ENCODE results near the gene DEFB129.
"Not testable (repeated sequence)": the region's sequence is repeated elsewhere in the genome, so short reads cannot be mapped to it uniquely, and the experiment has no call there.

DEFB129 gene

GRCh38 chr20:221258-221830 lies 5.7 kb upstream of the DEFB129 start:
- no peaks in the 10 kb centered on the region for H3K9me3 ChIP-seq (ENCODE audit: insufficient read depth, low read length)
- H3K4me2 ChIP-seq (ENCODE audit: low read depth, low read length, poor library complexity, severe bottlenecking), result no peak overlapping the region
- no peak overlapping the region for H3K27ac ChIP-seq (ENCODE audit: low read depth, low read length)
- no peaks in the 10 kb centered on the region for H3K79me2 ChIP-seq (ENCODE audit: insufficient read depth, low read length)
- no peak for TF ChIP-seq EZH2phosphoT487 (conservative IDR thresholded peaks at IDR 0.05; ENCODE audit: low read length)
- TF ChIP-seq CTCF (IDR thresholded peaks at IDR 0.05; ENCODE audit: insufficient read depth, low read length, poor library complexity, severe bottlenecking), result no peak
- no peak overlapping the region for H2AFZ ChIP-seq (ENCODE audit: low read depth, low read length, severe bottlenecking)
- 0 out of 2 replicates have a peak, but pooled peaks cover 2% of the 10 kb centered on the region for H4K20me1 ChIP-seq (ENCODE audit: low read depth, low read length)
- H3K9me2 ChIP-seq (replicated peaks; ENCODE audit: insufficient read depth, low read length), result no peaks in the 10 kb centered on the region
- no peak overlapping the region for H3K9ac ChIP-seq (ENCODE audit: low read length)
- no peaks in the 10 kb centered on the region for H3K36me3 ChIP-seq (ENCODE audit: low read length)
- H3K4me3 ChIP-seq (ENCODE audit: insufficient read depth, low read length, poor library complexity, severe bottlenecking), result no peak overlapping the region
- no peaks in the 10 kb centered on the region for H3K27me3 ChIP-seq (ENCODE audit: low read length)
- no peaks in the 10 kb centered on the region for H3F3A ChIP-seq (ENCODE audit: insufficient read depth)

- H4K20me1 ChIP-seq (ENCODE audit: low read depth, low read length); H3K9ac ChIP-seq (ENCODE audit: low read length); H3K79me2 ChIP-seq (ENCODE audit: insufficient read depth, low read length); H3K9me2 ChIP-seq (replicated peaks; ENCODE audit: insufficient read depth, low read length); H3K9me3 ChIP-seq (ENCODE audit: insufficient read depth, low read length); H3K27ac ChIP-seq (ENCODE audit: low read depth, low read length); H3K4me3 ChIP-seq (ENCODE audit: insufficient read depth, low read length, poor library complexity, severe bottlenecking); H3K4me2 ChIP-seq (ENCODE audit: low read depth, low read length, poor library complexity, severe bottlenecking); H3K27me3 ChIP-seq (ENCODE audit: low read length); H3F3A ChIP-seq (ENCODE audit: insufficient read depth); H3K36me3 ChIP-seq (ENCODE audit: low read length); H2AFZ ChIP-seq (ENCODE audit: low read depth, low read length, severe bottlenecking): not testable (repeated sequence)
Observed at GRCh38 chr20:225879-226278, 1.2 kb upstream of the DEFB129 start.

- no peaks in the 10 kb centered on the region for H3F3A ChIP-seq (ENCODE audit: insufficient read depth)
- no peak overlapping the region for H2AFZ ChIP-seq (ENCODE audit: low read depth, low read length, severe bottlenecking)
- no peak overlapping the region for H3K9ac ChIP-seq (ENCODE audit: low read length)
- no peak overlapping the region for H3K4me2 ChIP-seq (ENCODE audit: low read depth, low read length, poor library complexity, severe bottlenecking)
- TF ChIP-seq CTCF (IDR thresholded peaks at IDR 0.05; ENCODE audit: insufficient read depth, low read length, poor library complexity, severe bottlenecking), result no peak
- no peak for TF ChIP-seq EZH2phosphoT487 (conservative IDR thresholded peaks at IDR 0.05; ENCODE audit: low read length)
- H3K36me3 ChIP-seq (ENCODE audit: low read length), result no peaks in the 10 kb centered on the region
- 0 out of 2 replicates have a peak, but pooled peaks cover 2% of the 10 kb centered on the region for H4K20me1 ChIP-seq (ENCODE audit: low read depth, low read length)
- no peaks in the 10 kb centered on the region for H3K79me2 ChIP-seq (ENCODE audit: insufficient read depth, low read length)
- no peaks in the 10 kb centered on the region for H3K9me2 ChIP-seq (replicated peaks; ENCODE audit: insufficient read depth, low read length)
- no peak overlapping the region for H3K27ac ChIP-seq (ENCODE audit: low read depth, low read length)
- no peaks in the 10 kb centered on the region for H3K9me3 ChIP-seq (ENCODE audit: insufficient read depth, low read length)
- no peak overlapping the region for H3K4me3 ChIP-seq (ENCODE audit: insufficient read depth, low read length, poor library complexity, severe bottlenecking)
- H3K27me3 ChIP-seq (ENCODE audit: low read length), result no peaks in the 10 kb centered on the region
Observed at GRCh38 chr20:227439-228105, 514 bp downstream of the DEFB129 start.

- Histone ChIP-seq H3K9ac (ENCODE audit: low read length) (no peak overlapping the region), H3K79me2 (ENCODE audit: insufficient read depth, low read length) (no peaks in the 10 kb centered on the region), H3K36me3 (ENCODE audit: low read length) (no peaks in the 10 kb centered on the region), H3K4me3 (ENCODE audit: insufficient read depth, low read length, poor library complexity, severe bottlenecking) (no peak overlapping the region), H3K9me3 (ENCODE audit: insufficient read depth, low read length) (no peaks in the 10 kb centered on the region), H4K20me1 (ENCODE audit: low read depth, low read length) (no peaks in the 10 kb centered on the region), H3K9me2 (replicated peaks; ENCODE audit: insufficient read depth, low read length) (no peaks in the 10 kb centered on the region), H3K27ac (ENCODE audit: low read depth, low read length) (no peak overlapping the region), H3K27me3 (ENCODE audit: low read length) (no peaks in the 10 kb centered on the region), H3K4me2 (ENCODE audit: low read depth, low read length, poor library complexity, severe bottlenecking) (no peak overlapping the region), H2AFZ (ENCODE audit: low read depth, low read length, severe bottlenecking) (no peak overlapping the region), H3F3A (ENCODE audit: insufficient read depth) (no peaks in the 10 kb centered on the region)
- TF ChIP-seq CTCF (IDR thresholded peaks at IDR 0.05; ENCODE audit: insufficient read depth, low read length, poor library complexity, severe bottlenecking) (no peak), EZH2phosphoT487 (conservative IDR thresholded peaks at IDR 0.05; ENCODE audit: low read length) (no peak)
Observed at GRCh38 chr20:235891-236290, 8.8 kb downstream of the DEFB129 start.
